ENCODE results near the gene NQO2. TPM values are rescaled to one million over a fixed set of nuclear protein-coding genes. Genes with fewer than 3 reads are reported as not detected.

Gene NQO2
- total RNA-seq, 6 donors from 2014 or later, result 10.6 to 34.3 (median 18.6) TPM

GRCh38 chr6:2967936-2968335 lies 31.8 kb upstream of the NQO2 start:
- no peak for ATAC-seq (ENCODE audit: low FRiP score in 2 of 2)
- 91 to 95% methylated on average over 7 of the region's 7 CpGs for WGBS, 2 donors
- H3K27me3 ChIP-seq, result no peaks in the 10 kb centered on the region
- H3K27ac ChIP-seq, result peak overlapping the region in 2 of 4 donors; percentile 27 to 98
- H3K36me3 ChIP-seq, result peaks cover 0 to 7% (median 0%) of the 10 kb centered on the region in 4 donors
- no peaks in the 10 kb centered on the region for H3K9me3 ChIP-seq
- no peak for DNase-seq
- no peak overlapping the region for H3K4me3 ChIP-seq
- TF ChIP-seq POLR2AphosphoS5 (IDR thresholded peaks at IDR 0.05) (no peak), EP300 (IDR thresholded peaks at IDR 0.05) (no peak), POLR2A (IDR thresholded peaks at IDR 0.05) (no peak)
- peaks cover 22 to 39% (median 35%) of the 10 kb centered on the region in 4 donors for H3K4me1 ChIP-seq

- ATAC-seq (ENCODE audit: low FRiP score in 2 of 2), result no peak
Measured at GRCh38 chr6:2968600-2969135, 31.0 kb upstream of the NQO2 start.

GRCh38 chr6:2969549-2969948 lies 30.1 kb upstream of the NQO2 start:
- no peaks in the 10 kb centered on the region for H3K27me3 ChIP-seq
- no peak for ATAC-seq (ENCODE audit: low FRiP score in 2 of 2)
- peaks cover 18 to 35% (median 29%) of the 10 kb centered on the region in 4 donors for H3K4me1 ChIP-seq
- no peaks in the 10 kb centered on the region for H3K9me3 ChIP-seq
- H3K4me3 ChIP-seq, result peak overlapping the region in 1 of 4 donors; percentile 86
- peak overlapping the region in 3 of 4 donors; percentile 96 to 99 (median 98) for H3K27ac ChIP-seq
- H3K36me3 ChIP-seq, result peaks cover 0 to 7% (median 0%) of the 10 kb centered on the region in 4 donors
- no peak for DNase-seq
- TF ChIP-seq POLR2A (IDR thresholded peaks at IDR 0.05), result no peak
- no peak for TF ChIP-seq CTCF (IDR thresholded peaks at IDR 0.05)
- TF ChIP-seq EP300 (IDR thresholded peaks at IDR 0.05), result no peak
- no peak for TF ChIP-seq POLR2AphosphoS5 (IDR thresholded peaks at IDR 0.05)
- WGBS, 2 donors, result 70 to 82% methylated on average over 3 of the region's 3 CpGs

More at GRCh38 chr6:2968600-2969135, 31.0 kb upstream of the NQO2 start:
- WGBS, 2 donors, result 63 to 69% methylated on average over 8 of the region's 8 CpGs
- no peaks in the 10 kb centered on the region for H3K27me3 ChIP-seq
- DNase-seq, result no peak
- peak overlapping the region; percentile 16 to 98 (median 84) for H3K27ac ChIP-seq
- H3K4me1 ChIP-seq, result peaks cover 18 to 35% (median 29%) of the 10 kb centered on the region in 4 donors
- peaks cover 0 to 7% (median 0%) of the 10 kb centered on the region in 4 donors for H3K36me3 ChIP-seq
- H3K4me3 ChIP-seq, result peak overlapping the region in 3 of 4 donors; percentile 17 to 86 (median 22)
- TF ChIP-seq EP300 (IDR thresholded peaks at IDR 0.05) (peak in 1 of 4 donors; percentile 29), POLR2A (IDR thresholded peaks at IDR 0.05) (no peak), POLR2AphosphoS5 (IDR thresholded peaks at IDR 0.05) (peak in 1 of 2 donors; percentile 49), CTCF (IDR thresholded peaks at IDR 0.05) (no peak)
- no peaks in the 10 kb centered on the region for H3K9me3 ChIP-seq

GRCh38 chr6:2970034-2970685 lies 29.5 kb upstream of the NQO2 start:
- no peak for DNase-seq
- ATAC-seq (ENCODE audit: low FRiP score in 2 of 2), result no peak
- H3K9me3 ChIP-seq, result no peaks in the 10 kb centered on the region
- H3K27ac ChIP-seq, result peak overlapping the region; percentile 96 to 99 (median 97)
- H3K36me3 ChIP-seq, result peaks cover 0 to 7% (median 0%) of the 10 kb centered on the region in 4 donors
- no peak for TF ChIP-seq POLR2A (IDR thresholded peaks at IDR 0.05)
- no peak for TF ChIP-seq EP300 (IDR thresholded peaks at IDR 0.05)
- no peak for TF ChIP-seq POLR2AphosphoS5 (IDR thresholded peaks at IDR 0.05)
- TF ChIP-seq CTCF (IDR thresholded peaks at IDR 0.05), result no peak
- no peaks in the 10 kb centered on the region for H3K27me3 ChIP-seq
- peaks cover 18 to 33% (median 28%) of the 10 kb centered on the region in 4 donors for H3K4me1 ChIP-seq
- WGBS, 2 donors, result 26 to 34% methylated on average over 9 to 10 of the region's 10 CpGs
- H3K4me3 ChIP-seq, result peak overlapping the region; percentile 33 to 86 (median 80)

DNA sequence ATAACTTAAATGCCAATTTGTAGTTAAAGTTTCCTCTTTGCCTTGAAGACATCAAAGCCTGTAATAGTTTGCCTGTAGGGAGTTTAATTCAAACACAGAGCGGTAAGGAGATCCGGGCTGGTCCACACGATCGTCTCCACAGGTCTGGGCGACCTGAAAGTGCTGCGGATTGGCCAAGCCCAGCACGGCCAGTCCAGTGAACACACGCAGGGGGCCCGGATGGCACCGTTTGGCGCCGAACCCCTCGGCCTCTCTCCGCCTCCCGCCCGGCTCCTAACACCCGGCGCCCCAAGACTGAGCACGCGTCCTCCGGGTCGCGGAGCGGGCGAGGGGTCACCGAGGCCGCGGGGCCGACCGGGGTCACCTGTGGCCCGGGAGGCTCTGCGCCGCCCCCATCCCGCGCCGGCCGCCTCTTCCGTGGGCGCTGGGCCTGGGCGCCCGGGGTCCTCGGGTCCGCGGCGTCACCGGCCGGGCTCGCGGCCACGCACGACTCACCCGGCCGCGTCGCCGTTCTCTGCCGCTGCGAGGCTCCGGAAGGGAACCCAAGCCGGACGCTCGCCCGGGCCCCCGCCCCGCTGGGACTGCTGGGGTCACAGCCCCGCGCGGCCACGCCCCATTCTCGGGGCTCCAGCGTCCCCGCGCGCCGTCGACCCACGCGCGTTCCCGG lies 28.8 kb upstream of the NQO2 start:
- Histone ChIP-seq H3K36me3 (peaks cover 0 to 7% (median 0%) of the 10 kb centered on the region in 4 donors), H3K4me3 (peak overlapping the region; percentile 33 to 86 (median 80)), H3K27ac (peak overlapping the region; percentile 96 to 99 (median 97)), H3K4me1 (peaks cover 18 to 32% (median 27%) of the 10 kb centered on the region in 4 donors), H3K9me3 (no peaks in the 10 kb centered on the region), H3K27me3 (no peaks in the 10 kb centered on the region)
- WGBS, 2 donors, result 1% methylated on average over 8 to 12 of the region's 80 CpGs
- no peak for TF ChIP-seq EP300 (IDR thresholded peaks at IDR 0.05)
- TF ChIP-seq POLR2A (IDR thresholded peaks at IDR 0.05), result peak in 3 of 4 donors; percentile 50 to 78 (median 62)
- peak in 2 of 6 experiments; percentile 15 to 38 for TF ChIP-seq CTCF (IDR thresholded peaks at IDR 0.05)
- no peak for TF ChIP-seq POLR2AphosphoS5 (IDR thresholded peaks at IDR 0.05)
- peak; percentile 87 to 91 for ATAC-seq (ENCODE audit: low FRiP score in 2 of 2)
- DNase-seq, result peak; percentile 88 to 96
